Measurements from ENCODE around the gene PBLD.
"Not testable (repeated sequence)": the region's sequence is repeated elsewhere in the genome, so short reads cannot be mapped to it uniquely, and the experiment has no call there.

The PBLD gene

GRCh38 chr10:68330852-68331454 is 1.8 kb downstream of the PBLD start:
- no peak for FAIRE-seq

GRCh38 chr10:68329506-68329861 is 3.2 kb downstream of the PBLD start:
- no peak for FAIRE-seq

- no peak for FAIRE-seq
These were observed 4.6 kb downstream of the PBLD start for GRCh38 chr10:68327889-68328786.

GRCh38 chr10:68324396-68324795 is 8.3 kb downstream of the PBLD start:
- FAIRE-seq = not testable (repeated sequence)

GRCh38 chr10:68318331-68319059 is 14.2 kb downstream of the PBLD start:
- FAIRE-seq = no peak

GRCh38 chr10:68315582-68315981 is 17.1 kb downstream of the PBLD start:
- FAIRE-seq = no peak

GRCh38 chr10:68314930-68315329 is 17.8 kb downstream of the PBLD start:
- not testable (repeated sequence) for FAIRE-seq

- FAIRE-seq = no peak
These were observed 22.2 kb downstream of the PBLD start for GRCh38 chr10:68310531-68310930.

- FAIRE-seq = peak; percentile 71
These were observed 26.9 kb downstream of the PBLD start for GRCh38 chr10:68305854-68306253.

GRCh38 chr10:68303849-68304412 is 28.8 kb downstream of the PBLD start:
- FAIRE-seq = no peak

GRCh38 chr10:68302871-68303270 is 29.9 kb downstream of the PBLD start:
- FAIRE-seq = no peak

GRCh38 chr10:68302503-68302823 is 30.3 kb downstream of the PBLD start:
- no peak for FAIRE-seq

- FAIRE-seq = no peak
These were observed 30.8 kb downstream of the PBLD start for GRCh38 chr10:68301790-68302502.

GRCh38 chr10:68301301-68301700 is 31.4 kb downstream of the PBLD start:
- no peak for FAIRE-seq

- FAIRE-seq = no peak
These were observed 35.7 kb downstream of the PBLD start for GRCh38 chr10:68296843-68297663.

GRCh38 chr10:68290736-68291135 is 42.0 kb downstream of the PBLD start:
- FAIRE-seq = no peak

- FAIRE-seq = no peak
These were observed 44.0 kb downstream of the PBLD start for GRCh38 chr10:68288717-68289116.

GRCh38 chr10:68284062-68285001 is 48.4 kb downstream of the PBLD start:
- no peak for FAIRE-seq

GRCh38 chr10:68280758-68281157 is 52.0 kb downstream of the PBLD start:
- no peak for FAIRE-seq

GRCh38 chr10:68278906-68279753 is 53.6 kb downstream of the PBLD start:
- not testable (repeated sequence) for FAIRE-seq

All from colon (tissue), 2 donors.